Activated CD8-positive, alpha-beta T cell treated with anti-CD3 and anti-CD28 coated beads, Interleukin-2, amount 10 ng/mL, durations not matched to agents 7 days and 5 days (primary cell): Measurements from ENCODE around the gene RPL5. TPM values are rescaled to one million over a fixed set of nuclear protein-coding genes. Genes with fewer than 3 reads are reported as not detected.
A peak's percentile ranks its signal among the peaks of the same experiment; 100 is the strongest.

Source experiments
- ATAC-seq: fragments of 150-1000 bp; cut with Tn5 transposase; one replicate; pipeline ENCODE4 v1.10.0; 2021; ENCODE audit warnings: moderate library complexity
- CTCF ChIA-PET: fragments of 350-600 bp; sonication (Branson Sonifier 250); formaldehyde crosslinking; loops from one replicate; lab custom pipeline; 2021; ENCODE audit warnings: antibody characterized with exemption; lab: Charles Lee
- POLR2A ChIA-PET: fragments of 350-600 bp; sonication (Branson Sonifier 250); formaldehyde crosslinking; loops from one replicate; lab custom pipeline; 2021; ENCODE audit warnings: antibody characterized with exemption; lab: Charles Lee
- DNase-seq: peaks from one replicate; pipeline ENCODE4 v3.0.0-alpha.2; 2020
- H3K27ac Mint-ChIP-seq: one replicate; pipeline ENCODE4 v1.8.0; 2021; ENCODE audit warnings: mild to moderate bottlenecking, mixed read lengths
- H3K27me3 Mint-ChIP-seq: one replicate; pipeline ENCODE4 v1.8.0; 2021; ENCODE audit warnings: low read depth, mixed read lengths
- H3K36me3 Mint-ChIP-seq: one replicate; pipeline ENCODE4 v1.8.0; 2021; ENCODE audit warnings: low read depth, mixed read lengths
- H3K4me1 Mint-ChIP-seq: one replicate; pipeline ENCODE4 v1.8.0; 2021; ENCODE audit warnings: low read depth, mixed read lengths
- H3K4me3 Mint-ChIP-seq: one replicate; pipeline ENCODE4 v1.8.0; 2021; ENCODE audit warnings: mild to moderate bottlenecking, mixed read lengths
- H3K9me3 Mint-ChIP-seq: one replicate; pipeline ENCODE4 v1.8.0; 2022; ENCODE audit warnings: mixed read lengths; ENCODE audit not compliant: insufficient read depth
- total RNA-seq, 2 experiments: library from RNA; stranded (reverse); gene quantifications; one replicate each; pipeline ENCODE4 v1.2.3, GENCODE V29; 2021

RPL5 gene
- total RNA-seq, 2 experiments from 2014 or later = 816 to 821 TPM

GRCh38 chr1:92858564-92859399 lies 26.9 kb downstream of the RPL5 start:
- H3K9me3 Mint-ChIP-seq = peaks cover 6% of the 10 kb centered on the region
- DNase-seq (peak; percentile 78), ATAC-seq (peak; percentile 85)
- H3K27ac Mint-ChIP-seq = peak overlapping the region; percentile 62
- CTCF ChIA-PET = interaction anchor here (0.6 to 5.1 kb wide), 64 partner anchors 8 to 267 kb away, joined by 3 to 142 read pairs (median 5); partner anchors contain the start of genes DIPK1A, MTF2 and RPL5
- peak overlapping the region; percentile 11 for H3K4me3 Mint-ChIP-seq
- H3K27me3 Mint-ChIP-seq = no peaks in the 10 kb centered on the region
- H3K36me3 Mint-ChIP-seq = peaks cover 11% of the 10 kb centered on the region
- H3K4me1 Mint-ChIP-seq = peaks cover 25% of the 10 kb centered on the region
- POLR2A ChIA-PET = interaction anchor here (0.6 to 2.6 kb wide), 6 partner anchors 25 to 136 kb away, joined by 3 to 25 read pairs (median 3); partner anchors contain the start of genes DIPK1A and RPL5

GRCh38 chr1:92859400-92860039 lies 27.7 kb downstream of the RPL5 start:
- Mint-ChIP-seq H3K27me3 (no peaks in the 10 kb centered on the region), H3K27ac (peak overlapping the region; percentile 62), H3K9me3 (peaks cover 4% of the 10 kb centered on the region), H3K36me3 (peaks cover 8% of the 10 kb centered on the region), H3K4me1 (peaks cover 22% of the 10 kb centered on the region), H3K4me3 (peak overlapping the region; percentile 11)
- ChIA-PET CTCF (interaction anchor here (0.6 to 5.1 kb wide), 47 partner anchors 9 to 266 kb away, joined by 3 to 142 read pairs (median 7); partner anchors contain the start of genes DIPK1A and RPL5), POLR2A (interaction anchor here (0.6 to 2.6 kb wide), 5 partner anchors 28 to 142 kb away, joined by 3 to 25 read pairs (median 3); partner anchors contain the start of genes DIPK1A and RPL5)
- ATAC-seq (no peak), DNase-seq (no peak)

GRCh38 chr1:92862605-92863004 lies 30.8 kb downstream of the RPL5 start:
- peaks cover 17% of the 10 kb centered on the region for H3K4me1 Mint-ChIP-seq
- no peak for ATAC-seq
- H3K4me3 Mint-ChIP-seq = no peak overlapping the region
- ChIA-PET POLR2A (interaction anchor here (0.7 kb wide), 1 partner anchor 181 kb away, joined by 3 read pairs; no protein-coding TSS in a partner anchor), CTCF (interaction anchor here (1.1 to 4.9 kb wide), 6 partner anchors 10 to 216 kb away, joined by 3 to 38 read pairs (median 6); partner anchors contain the start of genes DIPK1A and MTF2)
- no peaks in the 10 kb centered on the region for H3K36me3 Mint-ChIP-seq
- H3K27me3 Mint-ChIP-seq = no peaks in the 10 kb centered on the region
- no peaks in the 10 kb centered on the region for H3K9me3 Mint-ChIP-seq
- no peak overlapping the region for H3K27ac Mint-ChIP-seq
- DNase-seq = no peak

GRCh38 chr1:92864131-92864530 lies 32.3 kb downstream of the RPL5 start:
- ChIA-PET POLR2A (interaction anchor here (0.6 to 1.2 kb wide), 2 partner anchors 97 to 143 kb away, joined by 3 read pairs; partner anchors contain the start of gene DIPK1A), CTCF (interaction anchor here (0.9 to 4.9 kb wide), 5 partner anchors 9 to 137 kb away, joined by 3 to 38 read pairs (median 7); partner anchors contain the start of gene DIPK1A)
- ATAC-seq = no peak
- Mint-ChIP-seq H3K27me3 (no peaks in the 10 kb centered on the region), H3K4me1 (peaks cover 4% of the 10 kb centered on the region), H3K4me3 (no peak overlapping the region), H3K36me3 (peaks cover 2% of the 10 kb centered on the region), H3K9me3 (no peaks in the 10 kb centered on the region), H3K27ac (no peak overlapping the region)
- DNase-seq = no peak

- peaks cover 24% of the 10 kb centered on the region for H3K36me3 Mint-ChIP-seq
- DNase-seq (no peak), ATAC-seq (no peak)
- no peaks in the 10 kb centered on the region for H3K27me3 Mint-ChIP-seq
- CTCF ChIA-PET = interaction anchor here (2.8 to 4.1 kb wide), 2 partner anchors 11 to 97 kb away, joined by 7 to 28 read pairs; no protein-coding TSS in a partner anchor
- no peaks in the 10 kb centered on the region for H3K4me1 Mint-ChIP-seq
- no peaks in the 10 kb centered on the region for H3K9me3 Mint-ChIP-seq
- no peak overlapping the region for H3K27ac Mint-ChIP-seq
- H3K4me3 Mint-ChIP-seq = no peak overlapping the region
- POLR2A ChIA-PET = no interaction called here
Measured at GRCh38 chr1:92870591-92870990, 38.8 kb downstream of the RPL5 start.

- DNase-seq = no peak
- ChIA-PET POLR2A (interaction anchor here (0.8 kb wide), 1 partner anchor 77 kb away, joined by 3 read pairs; no protein-coding TSS in a partner anchor), CTCF (interaction anchor here (1.1 kb wide), 1 partner anchor 14 kb away, joined by 3 read pairs; no protein-coding TSS in a partner anchor)
- Mint-ChIP-seq H3K27me3 (no peaks in the 10 kb centered on the region), H3K36me3 (peaks cover 26% of the 10 kb centered on the region), H3K9me3 (no peaks in the 10 kb centered on the region), H3K27ac (no peak overlapping the region), H3K4me1 (peaks cover 10% of the 10 kb centered on the region), H3K4me3 (no peak overlapping the region)
- ATAC-seq = no peak
Measured at GRCh38 chr1:92872719-92873118, 40.9 kb downstream of the RPL5 start.

- CTCF ChIA-PET = interaction anchor here (0.6 to 5.4 kb wide), 3 partner anchors 9 to 16 kb away, joined by 3 to 44 read pairs (median 3); no protein-coding TSS in a partner anchor
- Mint-ChIP-seq H3K9me3 (no peaks in the 10 kb centered on the region), H3K27ac (no peak overlapping the region), H3K4me1 (peaks cover 25% of the 10 kb centered on the region), H3K27me3 (no peaks in the 10 kb centered on the region), H3K4me3 (no peak overlapping the region), H3K36me3 (peaks cover 24% of the 10 kb centered on the region)
- POLR2A ChIA-PET = interaction anchor here (1.2 kb wide), 1 partner anchor 86 kb away, joined by 3 read pairs; the partner anchor contains the start of gene DIPK1A
- DNase-seq (no peak), ATAC-seq (no peak)
Measured at GRCh38 chr1:92874987-92875386, 43.1 kb downstream of the RPL5 start.

GRCh38 chr1:92876351-92876750 lies 44.5 kb downstream of the RPL5 start:
- POLR2A ChIA-PET = interaction anchor here (1.2 kb wide), 1 partner anchor 45 kb away, joined by 3 read pairs; the partner anchor contains the start of gene RPL5
- no peak for ATAC-seq
- H3K9me3 Mint-ChIP-seq = no peaks in the 10 kb centered on the region
- no peaks in the 10 kb centered on the region for H3K27me3 Mint-ChIP-seq
- H3K36me3 Mint-ChIP-seq = peaks cover 22% of the 10 kb centered on the region
- DNase-seq = no peak
- no peak overlapping the region for H3K4me3 Mint-ChIP-seq
- H3K4me1 Mint-ChIP-seq = peaks cover 25% of the 10 kb centered on the region
- no peak overlapping the region for H3K27ac Mint-ChIP-seq
- CTCF ChIA-PET = interaction anchor here (1.0 to 5.4 kb wide), 8 partner anchors 8 to 145 kb away, joined by 3 to 44 read pairs (median 7); partner anchors contain the start of gene DIPK1A

GRCh38 chr1:92877081-92877711 lies 45.4 kb downstream of the RPL5 start:
- Mint-ChIP-seq H3K27ac (peak overlapping the region; percentile 57), H3K27me3 (no peaks in the 10 kb centered on the region), H3K4me1 (peaks cover 27% of the 10 kb centered on the region), H3K36me3 (peaks cover 22% of the 10 kb centered on the region), H3K9me3 (no peaks in the 10 kb centered on the region), H3K4me3 (peak overlapping the region; percentile 13)
- ATAC-seq = peak; percentile 57
- POLR2A ChIA-PET = interaction anchor here (0.7 to 1.2 kb wide), 2 partner anchors 46 to 49 kb away, joined by 3 to 4 read pairs; partner anchors contain the start of gene RPL5
- CTCF ChIA-PET = interaction anchor here (0.6 to 5.4 kb wide), 12 partner anchors 9 to 144 kb away, joined by 3 to 44 read pairs (median 6); partner anchors contain the start of genes DIPK1A and RPL5
- no peak for DNase-seq

GRCh38 chr1:92877792-92878191 lies 46.0 kb downstream of the RPL5 start:
- H3K9me3 Mint-ChIP-seq = no peaks in the 10 kb centered on the region
- H3K36me3 Mint-ChIP-seq = peaks cover 18% of the 10 kb centered on the region
- peaks cover 32% of the 10 kb centered on the region for H3K4me1 Mint-ChIP-seq
- no peaks in the 10 kb centered on the region for H3K27me3 Mint-ChIP-seq
- peak overlapping the region; percentile 57 for H3K27ac Mint-ChIP-seq
- CTCF ChIA-PET = interaction anchor here (1.2 to 5.4 kb wide), 9 partner anchors 10 to 143 kb away, joined by 3 to 44 read pairs (median 7); partner anchors contain the start of genes DIPK1A and RPL5
- H3K4me3 Mint-ChIP-seq = peak overlapping the region; percentile 13
- DNase-seq (no peak), ATAC-seq (peak; percentile 50)
- POLR2A ChIA-PET = no interaction called here
